H1 (cell line): ENCODE measurements around the gene IL36A. TPM values are rescaled to one million over a fixed set of nuclear protein-coding genes. Genes with fewer than 3 reads are reported as not detected.

ENCODE experiments used
- HDAC6 ChIP-seq: IDR thresholded peaks from one replicate; pipeline ENCODE4 v1.7.1; 2012; ENCODE audit warnings: low read depth, mild to moderate bottlenecking, inconsistent platforms, low read length, moderate library complexity
- JUND ChIP-seq: IDR thresholded peaks from 2 replicates; pipeline ENCODE4 v1.6.1; 2011; ENCODE audit warnings: mild to moderate bottlenecking, improper control_type of control experiment, low read length
- POLR2A ChIP-seq, 2 experiments: IDR thresholded peaks; 1 replicate in 1 of 2; 2 replicates in 1 of 2; pipeline ENCODE4 v1.6.1; 2011; ENCODE audit warnings: low read depth in 2 of 2, low read length in 2 of 2, mild to moderate bottlenecking in 2 of 2; ENCODE audit errors: control extremely low read depth in 1 of 2
- RFX5 ChIP-seq: IDR thresholded peaks from 2 replicates; pipeline ENCODE4 v1.6.1; 2011; ENCODE audit warnings: low read depth, low read length, improper control_type of control experiment, borderline replicate concordance
- TAF1 ChIP-seq: IDR thresholded peaks from 2 replicates; pipeline ENCODE4 v1.6.1; 2011; ENCODE audit warnings: mild to moderate bottlenecking, low read depth, low read length
- polyA plus RNA-seq, 7 experiments: library from polyadenylated mRNA; depleted of rRNA in 3 of 7; stranded (reverse) in 5 of 7; unstranded in 2 of 7; fragments of >200 nt in 5 of 7; fragments of 200-250 nt in 2 of 7; gene quantifications; 1 replicate in 5 of 7; 2 replicates in 1 of 7; 4 replicates in 1 of 7; pipeline versions ENCODE4 v1.2.1 to v1.2.3, GENCODE V29; 2011 to 2013; ENCODE audit warnings: missing spikeins in 2 of 7, mixed read lengths in 2 of 7
- total RNA-seq: library from RNA; stranded (reverse); fragmentation: NEBNext Ultra II Directional; extraction: Animal tissue kit (Norgen Biotek cat#: 25700); gene quantifications from 2 replicates; pipeline ENCODE4 v1.2.1, GENCODE V29; 2021

Gene IL36A
- total and polyA plus RNA-seq, 2 of the 8 experiments (the other 6 are each of a cell fraction or from before 2014, with no cell fraction given), result not detected

DNA sequence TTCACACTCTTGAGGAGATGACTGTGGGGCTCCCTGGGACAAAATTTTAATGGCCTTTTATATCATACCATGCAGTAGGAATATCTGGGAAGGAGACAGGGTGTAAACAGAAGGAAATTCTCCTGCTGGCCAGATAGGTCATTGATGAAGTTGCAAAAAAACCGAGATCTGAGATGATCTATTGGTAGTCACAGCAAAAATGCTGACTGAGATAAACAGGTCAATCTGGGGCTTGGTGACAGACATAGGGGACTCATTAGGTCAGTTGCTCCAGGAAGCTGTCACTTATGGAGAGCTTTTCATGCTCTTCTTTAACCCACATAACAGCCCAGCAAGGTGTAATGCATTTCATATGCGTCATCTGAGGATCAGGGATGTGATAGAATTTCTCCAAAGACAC lies 2.6 kb upstream of the IL36A start (continued):
- TF ChIP-seq RFX5 (no peak), HDAC6 (no peak), JUND (no peak), POLR2A (IDR thresholded peaks at IDR 0.05; ENCODE audit: control extremely low read depth in 1 of 2, low read depth in 2 of 2, low read length in 2 of 2) (no peak), TAF1 (no peak)
- TF ChIP-seq, all 59 proteins: peak for 0
